Left lobe of liver (tissue), 2 donors: ENCODE data around the gene BCL7A. TPM values are rescaled to one million over a fixed set of nuclear protein-coding genes. Genes with fewer than 3 reads are reported as not detected.
"Not testable (repeated sequence)": the region's sequence is repeated elsewhere in the genome, so short reads cannot be mapped to it uniquely, and the experiment has no call there.

ENCODE experiments used
- ATAC-seq: fragments of 200-7000 bp; cut with Tn5 transposase; one replicate; pipeline ENCODE4 v1.9.1; 2020; ENCODE audit warnings: mild to moderate bottlenecking, moderate library complexity
- DNase-seq: peaks from one replicate; pipeline ENCODE4 v3.0.0-alpha.2; 2020; ENCODE audit warnings: low spot score
- total RNA-seq: library from RNA; stranded (reverse); gene quantifications from one replicate; pipeline ENCODE4 v1.2.1, GENCODE V29; 2021
- donor health status: DM: no; HTN: no; CAD: no; lungs with moderate emphysema.
- donor health status: DM: no; HTN: yes; CAD: no.

The BCL7A gene
- total RNA-seq, 1 donor from 2014 or later, result 5.2 TPM

DNA sequence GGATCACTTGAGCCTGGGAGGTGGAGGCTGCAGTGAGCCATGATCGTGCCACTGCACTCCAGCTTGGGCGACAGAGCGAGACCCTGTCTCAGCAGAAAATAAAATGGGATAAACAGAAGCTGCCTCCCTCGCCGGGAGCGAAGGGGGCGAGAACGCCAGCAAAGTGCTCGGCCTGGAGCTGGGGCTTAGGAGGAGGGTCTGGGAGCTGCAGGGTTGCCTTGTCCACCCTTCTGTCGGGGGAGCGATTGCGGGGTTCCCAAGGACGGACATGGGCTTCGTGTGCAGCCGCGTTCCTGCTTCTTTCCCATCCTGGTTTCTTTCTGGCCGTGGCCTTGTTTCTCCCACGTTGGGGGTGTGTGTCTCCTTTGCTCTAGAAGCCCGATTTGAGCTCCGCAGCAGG lies 29.0 kb downstream of the BCL7A start:
- ATAC-seq (no peak), DNase-seq (no peak)

DNA sequence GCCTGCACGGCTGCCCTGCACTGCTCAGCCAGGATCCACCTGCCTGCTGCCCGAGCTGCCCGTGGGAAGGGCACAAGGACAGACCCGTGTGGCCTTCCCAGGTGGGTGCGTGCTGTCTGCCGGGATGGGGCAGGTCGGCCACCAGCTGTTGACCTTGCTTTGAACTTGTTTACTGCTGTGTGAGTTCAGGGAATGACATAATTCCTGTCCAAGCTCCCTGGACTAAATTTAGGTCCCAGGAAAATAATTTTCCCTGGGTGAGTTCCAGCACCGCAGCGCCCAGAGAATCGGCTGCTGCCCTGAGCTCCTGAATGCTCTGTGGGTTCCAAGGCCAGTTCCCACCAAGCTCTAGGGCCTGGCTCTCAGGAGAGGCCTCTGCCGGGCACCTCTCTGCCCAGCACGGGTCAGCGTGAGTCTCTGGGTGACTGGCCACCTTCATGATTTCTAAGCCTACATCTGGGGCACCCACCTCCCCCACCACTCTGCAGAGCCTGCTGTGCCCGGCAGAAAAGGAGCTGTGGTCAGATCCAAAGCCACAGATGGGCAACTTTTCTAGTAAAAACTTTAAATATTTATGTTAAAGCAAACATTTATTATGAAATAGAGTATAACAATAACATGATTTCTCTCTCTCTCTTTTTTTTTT lies 29.7 kb downstream of the BCL7A start:
- DNase-seq (peak; percentile 85), ATAC-seq (peak; percentile 76)

DNA sequence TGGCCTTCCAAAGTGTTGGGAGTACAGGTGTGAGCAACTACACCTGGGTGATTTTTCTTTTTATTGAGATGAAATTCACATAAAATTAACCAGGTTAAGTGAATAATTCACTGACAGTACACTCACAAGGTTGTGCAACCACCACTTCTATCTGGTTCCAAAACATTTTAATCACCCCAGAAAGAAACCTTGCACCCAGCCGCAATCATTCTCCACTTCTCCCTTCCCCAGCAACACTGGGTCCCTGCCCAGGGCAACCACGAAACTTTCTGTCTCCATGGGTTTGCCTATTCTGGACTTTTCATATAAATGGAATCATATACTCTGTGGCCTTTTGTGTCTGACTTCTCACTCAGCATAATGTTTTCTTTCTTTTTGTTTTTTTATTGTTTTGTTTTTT lies 30.6 kb downstream of the BCL7A start:
- DNase-seq, result no peak
- ATAC-seq, result peak; percentile 42

DNA sequence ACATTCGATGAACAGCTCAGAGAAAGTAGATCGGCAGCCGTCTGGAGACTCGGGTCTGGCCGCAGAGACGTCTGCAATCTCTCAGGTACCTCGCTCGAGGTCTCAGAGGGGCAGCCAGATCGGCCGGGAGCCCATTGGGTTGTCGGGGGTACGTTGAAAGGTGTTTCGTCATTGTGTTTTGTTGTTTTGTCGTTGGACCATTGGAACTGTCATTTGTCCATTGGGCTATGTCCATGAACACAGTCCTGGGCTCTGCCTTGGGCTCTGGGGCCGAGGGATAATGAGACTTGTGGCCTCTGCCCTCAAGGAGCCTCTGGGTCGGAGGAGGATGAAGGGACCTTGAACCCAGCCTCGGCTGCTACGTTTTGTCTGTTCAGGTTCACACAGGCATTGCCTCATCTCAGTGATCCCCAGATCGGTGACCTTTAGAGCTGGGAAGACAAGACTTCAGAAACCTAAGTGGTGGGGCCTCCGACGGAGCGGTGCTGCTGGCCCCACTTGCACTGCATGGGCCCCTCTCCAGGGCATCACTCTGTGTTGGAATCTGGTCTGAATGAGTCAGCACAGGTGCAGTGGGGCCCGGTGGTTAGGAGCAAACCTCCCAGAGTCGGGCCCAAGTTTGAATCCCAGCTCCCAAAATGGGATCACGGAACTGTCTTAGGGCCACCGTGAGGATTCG lies 33.3 kb downstream of the BCL7A start:
- DNase-seq, result no peak
- no peak for ATAC-seq

DNA sequence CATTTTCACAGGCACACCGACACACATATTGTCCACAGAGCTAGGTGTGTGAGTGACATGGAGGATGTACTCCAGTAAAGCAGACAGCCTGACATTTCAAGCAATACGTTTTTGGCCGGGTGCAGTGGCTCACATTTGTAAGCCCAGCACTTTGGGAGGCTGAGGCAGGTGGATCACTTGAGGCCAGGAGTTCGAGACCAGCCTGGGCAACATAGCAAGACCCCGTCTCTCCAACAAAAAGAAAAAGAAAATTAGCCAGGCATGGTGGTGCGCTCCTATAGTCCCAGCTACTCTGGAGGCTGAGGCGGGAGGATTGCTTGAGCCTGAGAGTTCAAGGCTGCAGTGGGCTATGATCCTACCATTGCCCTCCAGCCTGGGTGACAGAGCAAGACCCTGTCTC lies 34.7 kb downstream of the BCL7A start:
- DNase-seq, ATAC-seq: not testable (repeated sequence)

DNA sequence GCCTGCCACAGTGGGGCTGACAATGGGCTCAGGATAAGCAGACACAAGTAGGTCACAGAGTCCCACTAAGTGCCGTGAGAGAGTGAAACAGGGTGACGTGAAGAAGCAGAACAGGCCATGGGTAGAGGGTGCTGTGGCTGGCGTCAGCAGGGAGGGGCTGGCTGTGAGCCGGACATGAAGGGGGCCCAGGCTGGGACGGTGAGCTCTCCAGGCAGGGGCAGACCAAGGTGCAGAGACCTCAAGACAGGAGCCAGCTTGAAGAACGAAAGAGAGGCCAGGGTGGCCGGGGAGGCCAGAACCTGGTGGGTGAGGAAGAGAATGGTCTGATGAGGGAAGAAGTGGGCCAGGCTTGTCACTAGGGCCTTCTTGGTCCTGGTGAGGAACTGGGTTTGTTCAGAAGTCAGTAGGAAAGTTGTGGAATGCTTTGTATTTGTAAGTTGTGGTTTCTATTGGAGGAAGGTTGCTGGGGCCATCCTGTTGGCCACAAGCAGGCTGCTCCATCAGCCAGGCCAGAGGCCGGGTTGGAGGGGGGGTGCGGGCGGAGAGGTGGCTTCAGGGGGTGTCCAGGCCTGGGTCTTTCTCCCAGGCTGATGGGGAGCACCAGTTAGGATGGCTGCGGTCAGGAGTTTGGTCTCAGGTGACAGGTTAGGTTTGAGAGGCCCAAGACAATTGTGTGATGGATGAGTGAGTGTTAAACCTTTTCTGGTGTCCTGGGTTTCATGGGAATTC lies 35.5 kb downstream of the BCL7A start:
- DNase-seq, result no peak
- ATAC-seq, result no peak

DNA sequence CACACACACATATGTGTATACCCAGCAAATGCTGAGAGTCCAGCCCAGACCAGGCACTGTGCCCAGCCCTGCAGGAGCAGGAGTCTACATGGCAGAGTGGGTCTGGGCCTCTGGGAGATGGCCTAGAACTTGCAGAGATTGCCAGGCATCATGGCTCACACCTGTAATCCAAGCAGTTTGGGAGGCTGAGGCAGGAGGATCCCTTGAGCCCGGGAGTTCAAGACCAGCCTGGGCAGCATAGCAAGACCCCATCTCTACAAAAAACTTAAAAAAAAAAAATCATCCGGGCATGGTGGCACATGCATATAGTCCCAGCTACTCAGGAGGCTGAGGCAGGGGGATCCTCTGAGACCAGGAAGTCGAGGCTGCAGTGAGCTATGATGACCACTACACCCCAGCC lies 36.1 kb downstream of the BCL7A start:
- ATAC-seq (no peak), DNase-seq (no peak)

DNA sequence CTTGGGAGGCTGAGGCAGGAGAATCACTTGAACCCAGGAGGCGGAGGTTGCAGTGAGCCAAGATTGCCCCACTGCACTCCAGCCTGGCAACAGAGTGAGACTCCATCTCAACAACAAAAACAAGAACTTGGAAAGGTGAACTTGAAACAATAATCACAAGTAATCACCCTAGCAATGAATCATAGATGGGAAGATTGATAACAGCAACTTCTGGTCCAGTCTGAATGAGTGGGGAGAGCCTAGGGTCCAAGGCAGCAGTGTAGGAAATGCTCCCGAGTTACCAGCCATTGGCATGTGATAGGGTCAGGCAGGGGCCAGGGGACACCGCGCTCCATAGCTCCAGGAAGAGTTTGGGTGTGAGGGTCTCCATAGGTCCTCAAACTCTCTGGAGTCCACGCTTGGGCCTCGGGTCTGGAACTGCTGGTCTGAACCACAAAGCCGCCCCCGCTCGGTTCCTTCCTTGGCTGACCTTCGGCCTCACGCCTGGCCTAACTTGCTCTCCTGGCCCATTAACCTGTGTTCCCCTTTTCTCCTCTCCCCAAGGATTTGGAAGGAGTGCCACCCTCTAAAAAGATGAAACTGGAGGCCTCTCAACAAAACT lies 37.0 kb downstream of the BCL7A start:
- ATAC-seq (no peak), DNase-seq (no peak)

DNA sequence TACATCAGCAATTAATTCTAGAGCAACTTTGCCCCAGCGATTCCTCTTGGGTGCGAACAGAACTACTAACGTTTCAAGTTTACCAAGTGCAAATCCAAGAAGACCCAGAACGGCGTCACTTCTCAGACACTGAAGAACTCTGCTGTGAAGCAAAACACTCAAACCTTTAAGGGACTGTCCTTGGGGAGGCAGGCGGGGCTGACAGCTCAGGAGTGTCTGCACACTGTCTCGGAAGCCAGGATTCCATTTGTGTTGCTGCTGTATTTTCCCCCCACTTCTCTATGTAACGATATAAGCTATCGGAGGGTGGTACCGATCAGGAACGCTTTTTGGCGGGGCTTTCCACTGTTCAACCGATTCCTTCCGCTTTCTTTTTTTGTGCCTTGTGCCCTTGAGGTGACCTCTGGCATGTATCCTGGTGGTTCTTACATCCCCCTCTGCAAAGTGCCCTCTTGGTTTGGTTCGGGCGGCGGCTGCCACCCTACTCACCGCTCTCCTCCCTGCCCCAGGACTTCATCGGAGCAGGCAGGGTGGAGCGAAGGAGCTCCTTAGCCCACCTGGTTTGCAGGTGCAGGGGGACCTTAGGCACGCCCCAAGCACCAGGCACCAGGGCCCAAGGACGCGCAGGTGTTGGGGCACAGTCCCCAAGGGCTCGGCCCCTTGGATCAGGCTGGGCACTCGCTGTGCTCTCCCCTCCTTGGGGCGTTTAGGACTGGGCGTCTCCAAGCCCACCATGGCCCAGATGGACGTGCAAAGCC lies 37.7 kb downstream of the BCL7A start:
- ATAC-seq (no peak), DNase-seq (no peak)

DNA sequence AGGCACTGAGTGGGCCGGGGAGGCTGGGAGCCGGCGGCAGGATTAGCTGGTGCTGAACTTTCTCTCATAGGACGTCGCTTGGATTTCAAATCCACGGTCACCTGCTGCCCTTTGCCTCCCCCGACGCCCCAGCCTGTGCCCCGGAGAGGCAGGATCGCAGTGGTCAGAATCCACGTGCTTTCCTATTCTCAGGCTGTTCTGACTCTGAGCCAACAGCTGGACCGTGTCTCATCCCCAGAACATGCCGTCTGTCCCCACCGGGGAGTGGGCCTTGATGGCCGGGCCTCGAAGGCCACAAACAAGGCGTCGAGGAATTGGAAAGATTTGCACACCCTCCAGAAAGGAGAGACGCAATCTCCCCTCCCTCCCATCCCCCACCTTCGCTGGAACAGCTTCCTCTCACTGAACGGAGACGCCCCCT lies 38.4 kb downstream of the BCL7A start:
- peak; percentile 14 for ATAC-seq
- DNase-seq, result peak; percentile 64

DNA sequence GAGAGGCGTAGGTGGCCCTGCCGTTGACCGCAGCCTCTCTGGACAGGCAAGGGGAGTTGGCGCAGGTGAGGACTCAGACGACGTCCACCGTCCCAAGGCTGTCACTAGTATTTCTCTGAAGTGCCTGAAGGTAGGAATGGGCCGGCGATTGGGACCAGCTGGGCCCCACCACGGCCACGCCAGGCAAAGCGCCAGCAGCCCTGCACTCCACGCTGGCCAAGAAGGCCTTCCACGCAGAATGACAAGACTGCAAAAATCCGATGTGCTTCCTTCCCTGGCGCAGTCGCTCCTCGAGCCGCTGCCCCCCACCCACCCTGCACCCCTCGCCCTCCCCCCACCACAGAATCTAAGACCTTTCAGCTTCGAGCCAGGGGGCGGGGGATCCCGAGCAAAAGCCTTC lies 39.6 kb downstream of the BCL7A start:
- no peak for DNase-seq
- no peak for ATAC-seq

DNA sequence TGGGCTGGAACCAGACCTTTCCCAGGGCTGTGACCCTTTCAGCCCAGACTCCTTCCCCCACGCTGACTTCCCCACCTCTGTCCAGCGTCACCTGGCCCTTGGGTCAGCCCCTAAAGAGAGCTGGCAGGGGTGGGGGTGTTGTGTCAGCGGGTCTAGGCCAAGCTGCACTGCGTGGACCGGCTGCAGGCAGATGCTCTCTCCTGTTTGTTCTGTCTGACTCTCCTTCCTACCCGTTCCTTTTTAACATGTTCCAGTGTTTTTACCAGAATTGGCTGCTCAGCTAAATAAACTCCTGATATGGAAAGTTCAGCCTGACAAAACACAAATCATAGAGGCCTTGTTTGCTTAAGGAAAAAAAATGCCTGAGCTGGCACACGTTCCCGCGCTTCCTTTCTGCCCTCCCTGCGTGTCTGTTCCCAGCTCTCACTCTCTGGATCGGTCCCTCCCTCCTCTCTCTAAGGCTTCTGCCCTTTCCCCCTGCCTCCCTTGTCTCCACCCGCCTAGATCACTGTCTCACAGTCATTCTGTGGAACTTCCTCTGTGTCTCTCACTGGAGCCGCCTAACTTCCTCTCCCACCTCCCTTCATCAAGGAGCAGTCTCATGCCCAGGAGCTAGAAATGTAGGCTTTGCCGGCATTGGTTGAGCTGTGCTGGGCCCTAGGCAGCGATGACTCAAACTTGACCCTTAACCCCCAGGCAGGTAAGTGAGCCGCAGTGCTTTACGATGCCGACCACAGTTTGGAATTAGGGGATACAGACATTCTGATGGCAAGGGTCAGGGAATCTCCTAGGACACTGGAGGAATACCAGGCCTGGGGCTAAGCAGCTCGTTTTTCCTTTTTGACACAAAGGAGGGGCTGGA lies 41.4 kb downstream of the BCL7A start:
- ATAC-seq (peak; percentile 79), DNase-seq (peak; percentile 84)

DNA sequence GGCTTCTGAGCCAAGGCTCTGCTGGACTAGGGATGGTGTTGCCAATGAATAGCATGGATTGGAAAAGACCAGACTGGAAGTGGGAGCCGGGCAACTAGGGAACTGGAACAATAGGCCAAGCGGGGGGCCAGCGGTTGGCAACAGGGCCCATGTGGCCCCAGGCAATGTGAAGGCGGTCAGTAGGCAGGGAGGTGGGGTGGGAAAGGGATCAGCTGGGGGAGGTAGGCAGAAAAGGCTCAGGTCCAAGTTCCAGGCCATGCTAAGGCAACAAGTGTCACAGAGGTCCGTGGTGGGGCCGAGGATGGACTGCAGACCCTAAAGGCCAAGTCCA lies 42.0 kb downstream of the BCL7A start:
- DNase-seq (no peak), ATAC-seq (no peak)

DNA sequence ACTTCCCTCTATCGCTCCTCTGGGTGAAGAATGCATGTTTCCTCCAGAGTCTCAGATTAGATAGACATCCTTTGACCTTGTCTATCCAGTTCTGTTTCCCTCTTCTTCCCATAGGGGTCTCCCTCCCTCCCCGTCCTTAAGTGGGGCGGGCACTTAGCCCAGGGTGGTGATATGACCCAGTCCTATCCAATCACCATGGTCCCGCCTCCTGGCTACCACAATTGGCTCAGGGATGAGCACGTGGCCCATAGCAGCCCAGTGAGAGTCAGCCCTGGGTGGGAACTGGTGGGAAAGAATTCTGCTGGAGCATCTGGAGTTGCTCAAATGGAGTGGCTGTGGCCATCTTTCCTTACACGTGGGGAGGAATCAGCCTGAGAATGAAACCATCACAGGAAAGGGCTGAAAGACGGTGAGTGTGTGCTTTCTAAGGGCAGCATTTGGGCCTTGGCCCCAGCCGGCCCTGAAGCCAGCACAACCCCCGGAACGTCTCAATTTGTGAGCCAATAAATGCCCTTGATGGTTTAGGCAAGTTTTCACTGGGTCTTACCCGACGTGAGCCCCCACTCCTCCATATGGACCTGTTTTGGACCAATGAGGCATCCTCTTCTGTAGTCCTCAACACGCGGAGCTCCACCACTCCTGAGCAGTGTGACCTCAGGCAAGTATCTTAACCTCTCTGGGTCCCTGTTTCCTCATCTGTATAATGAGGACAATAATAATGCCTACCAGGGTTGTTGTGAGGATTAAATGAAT lies 42.5 kb downstream of the BCL7A start:
- DNase-seq (peak; percentile 67), ATAC-seq (peak; percentile 32)

DNA sequence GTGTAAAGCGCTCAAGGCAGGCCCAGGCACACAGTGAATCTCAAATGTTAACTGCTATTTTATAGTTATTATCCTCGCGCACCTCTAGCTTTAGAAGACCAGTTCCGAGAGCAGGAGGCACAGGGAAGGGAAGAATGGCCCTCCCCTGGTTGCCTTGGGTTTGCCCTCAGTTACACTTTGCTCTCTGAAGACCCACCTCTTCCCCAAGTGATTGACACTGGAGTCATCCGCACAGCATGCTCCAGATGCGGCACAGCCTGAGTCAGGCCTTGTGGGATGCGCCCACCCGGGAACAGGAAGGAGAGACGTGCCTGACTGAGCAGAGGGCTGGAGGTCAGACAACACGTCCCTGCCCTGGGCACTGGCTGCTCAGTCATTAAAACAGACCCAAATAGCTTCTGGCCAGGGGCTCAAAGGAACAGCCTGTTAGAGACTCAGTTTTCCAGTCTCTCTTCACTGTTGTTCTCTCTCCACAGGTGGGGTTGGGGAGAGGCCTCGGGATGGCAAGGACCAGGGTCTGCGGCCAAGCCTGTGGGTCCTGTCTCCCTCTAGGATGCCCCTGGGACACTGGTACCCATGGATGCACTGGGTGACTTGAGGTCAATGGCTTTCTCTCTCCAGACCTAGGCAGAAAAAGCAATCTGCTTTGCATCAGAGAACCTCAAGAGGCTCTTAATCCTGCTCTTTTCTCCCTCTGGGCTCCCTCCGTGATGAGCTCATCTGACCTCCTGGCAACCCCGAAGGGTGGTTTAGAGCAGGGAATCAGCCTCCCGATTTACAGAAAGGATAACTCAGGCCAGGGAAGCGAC lies 43.3 kb downstream of the BCL7A start:
- no peak for ATAC-seq
- no peak for DNase-seq

DNA sequence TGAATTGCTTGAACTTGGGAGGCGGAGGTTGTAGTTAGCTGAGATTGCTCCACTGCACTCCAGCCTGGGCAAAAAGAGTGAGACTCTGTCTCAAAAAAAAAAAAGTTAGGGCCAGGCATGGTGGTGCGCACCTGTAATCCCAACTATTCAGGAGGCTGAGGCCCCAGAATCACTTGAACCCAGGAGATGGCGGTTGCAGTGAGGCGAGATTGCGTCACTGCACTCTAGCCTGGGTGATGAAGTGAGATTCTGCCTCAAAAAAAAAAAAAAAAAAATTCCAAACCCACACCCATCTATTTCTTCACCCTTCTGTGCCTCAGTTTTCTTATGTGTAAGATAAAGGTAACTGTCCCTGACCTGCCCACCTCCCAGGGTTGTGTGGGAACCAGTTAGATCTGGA lies 45.9 kb downstream of the BCL7A start:
- ATAC-seq, result no peak
- DNase-seq, result no peak

DNA sequence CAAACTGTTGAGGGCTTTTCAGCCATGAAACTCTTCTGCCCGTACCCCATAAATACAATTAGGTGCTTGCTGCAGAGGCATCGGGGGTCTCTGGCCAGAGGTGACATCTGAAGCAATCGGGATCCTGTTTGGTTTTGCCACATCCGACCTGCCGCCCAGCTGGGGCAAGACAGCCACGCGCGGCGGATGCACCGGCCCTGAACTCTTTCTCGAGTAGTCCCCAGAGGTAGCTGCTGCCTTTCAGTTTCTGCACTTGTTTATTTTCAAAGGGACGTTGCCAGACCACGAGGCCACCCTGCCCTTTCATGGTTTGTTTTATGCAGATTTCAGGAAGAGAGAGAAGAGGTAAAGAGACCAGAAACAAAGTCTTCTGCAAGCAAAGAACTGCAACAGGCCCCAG lies 46.3 kb downstream of the BCL7A start:
- ATAC-seq, result peak; percentile 41
- no peak for DNase-seq
